GM12873 (cell line): ENCODE results near the gene RAB6B.

Experiments
- TF ChIP-seq, protein P1 (sequence below): IDR thresholded peaks from 2 replicates; pipeline ENCODE4 v1.5.1; 2012; ENCODE audit warnings: low read depth, mild to moderate bottlenecking, moderate library complexity, low read length, control low read depth; ENCODE audit not compliant: insufficient read depth; ENCODE audit errors: missing control alignments

The RAB6B gene

DNA sequence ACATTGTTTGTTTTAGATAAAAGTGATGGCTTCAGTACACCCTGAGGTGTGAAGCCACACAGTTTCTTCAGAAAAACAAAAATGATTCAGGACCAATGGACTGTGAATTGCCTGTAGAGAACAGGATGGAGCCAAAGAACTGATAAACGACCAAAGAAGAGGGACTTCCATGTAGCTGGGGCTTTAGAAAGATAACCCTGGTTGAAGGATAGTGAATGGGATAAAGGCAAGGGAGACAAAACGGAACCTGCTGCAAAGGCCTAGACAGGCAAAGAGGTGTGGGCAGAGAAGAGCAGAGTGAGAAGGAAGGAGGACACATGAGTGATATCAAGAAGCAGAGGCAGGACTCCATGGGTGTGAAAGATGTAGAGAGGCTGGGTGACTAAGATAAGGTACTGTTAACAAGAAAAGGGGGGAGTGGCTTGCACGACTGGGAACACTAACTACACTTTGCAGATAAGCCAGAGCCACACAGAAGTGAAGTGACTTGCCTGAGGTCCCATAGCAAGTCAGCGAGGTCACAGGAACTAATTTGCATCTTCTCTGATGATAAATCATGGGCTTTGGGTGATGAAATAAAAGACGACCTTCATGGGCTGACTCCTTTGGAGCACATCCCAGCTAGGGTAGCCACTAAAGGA is 44.3 kb downstream of the RAB6B start:
- TF ChIP-seq, protein P1, sequence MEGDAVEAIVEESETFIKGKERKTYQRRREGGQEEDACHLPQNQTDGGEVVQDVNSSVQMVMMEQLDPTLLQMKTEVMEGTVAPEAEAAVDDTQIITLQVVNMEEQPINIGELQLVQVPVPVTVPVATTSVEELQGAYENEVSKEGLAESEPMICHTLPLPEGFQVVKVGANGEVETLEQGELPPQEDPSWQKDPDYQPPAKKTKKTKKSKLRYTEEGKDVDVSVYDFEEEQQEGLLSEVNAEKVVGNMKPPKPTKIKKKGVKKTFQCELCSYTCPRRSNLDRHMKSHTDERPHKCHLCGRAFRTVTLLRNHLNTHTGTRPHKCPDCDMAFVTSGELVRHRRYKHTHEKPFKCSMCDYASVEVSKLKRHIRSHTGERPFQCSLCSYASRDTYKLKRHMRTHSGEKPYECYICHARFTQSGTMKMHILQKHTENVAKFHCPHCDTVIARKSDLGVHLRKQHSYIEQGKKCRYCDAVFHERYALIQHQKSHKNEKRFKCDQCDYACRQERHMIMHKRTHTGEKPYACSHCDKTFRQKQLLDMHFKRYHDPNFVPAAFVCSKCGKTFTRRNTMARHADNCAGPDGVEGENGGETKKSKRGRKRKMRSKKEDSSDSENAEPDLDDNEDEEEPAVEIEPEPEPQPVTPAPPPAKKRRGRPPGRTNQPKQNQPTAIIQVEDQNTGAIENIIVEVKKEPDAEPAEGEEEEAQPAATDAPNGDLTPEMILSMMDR, result no peak

DNA sequence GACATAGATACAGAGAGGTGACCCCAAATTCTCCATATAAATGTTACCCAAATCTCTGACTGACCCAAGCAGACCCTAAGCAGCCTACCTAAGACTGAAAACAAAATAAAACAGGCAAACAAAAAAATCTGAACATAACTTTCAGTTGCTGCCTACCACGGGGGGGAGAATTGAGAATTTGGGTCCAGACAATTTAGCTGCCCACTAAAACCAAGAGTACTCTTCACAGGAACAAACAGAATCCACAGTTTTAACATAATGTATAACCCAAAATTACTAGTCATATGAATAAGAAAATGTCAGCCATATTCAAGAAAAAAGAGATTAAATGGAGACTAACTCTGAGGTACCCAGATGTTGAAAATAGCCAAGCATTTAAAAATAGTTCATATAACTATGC is 45.6 kb downstream of the RAB6B start:
- TF ChIP-seq, protein P1, result no peak

DNA sequence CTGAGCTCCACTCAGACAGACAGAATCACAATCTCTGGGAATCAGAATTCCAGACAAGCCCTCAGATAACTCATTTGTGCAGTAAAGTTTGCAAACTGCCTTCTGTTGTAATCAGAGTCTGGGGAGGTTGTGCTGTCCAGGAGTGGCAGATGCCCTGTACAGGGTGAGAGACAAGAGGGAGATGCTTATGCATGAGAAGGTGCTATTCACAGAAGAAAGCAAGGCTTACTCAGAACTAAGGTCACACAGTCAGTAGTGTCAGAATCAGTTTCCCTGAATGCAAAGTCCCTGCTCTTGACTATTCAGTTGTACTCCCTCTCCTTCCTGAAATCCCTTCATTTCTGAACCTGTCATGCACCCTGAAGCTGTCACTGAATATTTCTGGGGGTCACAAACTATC is 46.3 kb downstream of the RAB6B start:
- TF ChIP-seq, protein P1, result no peak

DNA sequence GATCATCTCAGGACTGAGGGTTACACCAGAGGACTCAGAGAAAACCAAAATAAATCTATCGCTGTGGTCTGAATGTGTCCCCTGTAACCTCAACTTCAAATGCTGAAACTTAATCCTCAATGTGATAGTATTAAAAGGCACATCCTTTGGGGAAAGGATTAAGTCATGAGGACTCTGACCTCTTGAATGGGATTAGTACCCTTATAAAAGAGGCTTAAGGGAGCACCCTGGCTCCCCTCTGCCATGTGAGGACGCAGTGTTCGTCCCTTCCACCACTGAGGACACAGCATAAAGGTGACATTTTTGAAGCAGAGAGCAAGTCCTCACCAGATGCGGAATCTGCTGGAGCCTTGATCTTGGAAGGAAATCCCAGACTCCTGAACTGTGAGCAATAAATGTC is 50.6 kb downstream of the RAB6B start:
- TF ChIP-seq, protein P1, result no peak

DNA sequence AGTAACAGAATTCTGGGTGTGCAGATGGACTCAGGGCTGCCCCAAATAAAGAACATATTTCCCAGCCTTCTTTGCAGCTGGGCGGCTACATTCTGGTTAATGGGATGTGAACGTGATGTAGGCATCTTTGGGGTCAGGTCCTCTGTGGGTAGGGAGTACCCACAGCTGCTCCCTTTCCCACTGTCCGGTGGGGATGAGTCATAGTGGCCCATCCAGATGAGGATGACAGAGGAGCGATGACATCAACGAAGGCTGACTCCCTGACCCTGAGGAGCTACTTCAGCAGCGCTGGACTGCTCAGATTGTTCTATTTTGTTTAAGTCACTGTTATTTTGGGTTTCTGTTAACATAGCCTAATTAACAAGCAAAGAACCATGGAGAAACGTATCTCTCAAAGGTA is 52.0 kb downstream of the RAB6B start:
- TF ChIP-seq, protein P1, result no peak

DNA sequence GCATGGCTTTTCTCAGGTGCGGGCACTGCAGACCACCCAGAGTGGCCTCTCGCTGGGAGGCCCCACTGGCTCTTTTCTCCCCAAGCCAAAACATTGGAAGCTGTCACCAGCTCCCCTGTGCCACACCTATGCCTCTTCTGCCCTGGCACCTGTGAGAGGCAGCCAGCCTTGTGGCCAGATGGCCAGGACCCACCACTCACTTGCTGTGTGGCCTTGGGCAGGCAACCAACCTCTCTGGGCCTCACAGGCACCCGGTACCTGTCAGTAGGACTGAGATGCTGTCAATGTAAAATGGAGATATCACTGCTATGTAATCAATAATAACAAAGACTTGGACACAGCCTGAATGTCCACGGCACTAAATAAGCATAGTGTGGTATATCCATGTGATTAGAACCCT is 53.5 kb downstream of the RAB6B start:
- TF ChIP-seq, protein P1, result no peak

DNA sequence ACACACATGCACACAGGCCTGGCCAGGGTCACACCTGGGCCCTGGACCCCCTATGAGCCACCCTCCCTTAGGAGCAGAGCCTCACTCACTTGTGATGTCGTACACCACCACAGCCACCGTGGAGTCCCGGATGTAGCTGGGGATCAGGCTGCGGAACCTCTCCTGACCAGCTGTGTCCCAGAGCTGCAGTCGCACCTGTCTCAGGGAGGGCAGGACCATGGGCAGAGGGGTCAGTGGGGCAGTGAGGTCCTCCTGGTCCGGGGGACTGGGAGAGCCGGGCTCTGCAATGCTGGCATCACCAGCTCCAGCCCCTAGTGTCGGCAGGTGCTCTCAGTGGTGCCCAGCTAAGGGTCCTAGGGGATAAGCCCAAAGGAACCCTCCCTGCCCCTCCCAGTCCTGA is 54.5 kb downstream of the RAB6B start:
- TF ChIP-seq, protein P1, result no peak
